NB4 (cell line): ENCODE measurements around the gene TSPAN2.

ENCODE experiments used
- DNase-seq: peaks from one replicate; pipeline ENCODE4 v3.0.0; 2010; ENCODE audit warnings: low read depth
- H3K4me3 ChIP-seq: one replicate; pipeline ENCODE4 v1.5.1; 2011; ENCODE audit warnings: mild to moderate bottlenecking, low read depth, low read length, moderate library complexity
- MAX ChIP-seq: IDR thresholded peaks from 2 replicates; pipeline ENCODE4 v1.6.1; 2011; ENCODE audit warnings: low read depth, low read length
- MYC ChIP-seq: IDR thresholded peaks from 2 replicates; pipeline ENCODE4 v1.6.1; 2011; ENCODE audit warnings: low read depth, low read length
- POLR2A ChIP-seq: IDR thresholded peaks from 2 replicates; pipeline ENCODE4 v1.6.1; 2011; ENCODE audit warnings: mild to moderate bottlenecking; ENCODE audit not compliant: insufficient read length; ENCODE audit errors: extremely low read depth
- TF ChIP-seq, protein P1 (sequence below): IDR thresholded peaks from one replicate; pipeline ENCODE4 v1.5.1; 2012; ENCODE audit warnings: low read depth, low read length

The TSPAN2 gene

GRCh38 chr1:115114308-115114707, 25.0 kb upstream of the TSPAN2 start:
- no peak overlapping the region for H3K4me3 ChIP-seq
- TF ChIP-seq POLR2A (no peak), MAX (no peak), MYC (no peak)
- TF ChIP-seq, protein P1, sequence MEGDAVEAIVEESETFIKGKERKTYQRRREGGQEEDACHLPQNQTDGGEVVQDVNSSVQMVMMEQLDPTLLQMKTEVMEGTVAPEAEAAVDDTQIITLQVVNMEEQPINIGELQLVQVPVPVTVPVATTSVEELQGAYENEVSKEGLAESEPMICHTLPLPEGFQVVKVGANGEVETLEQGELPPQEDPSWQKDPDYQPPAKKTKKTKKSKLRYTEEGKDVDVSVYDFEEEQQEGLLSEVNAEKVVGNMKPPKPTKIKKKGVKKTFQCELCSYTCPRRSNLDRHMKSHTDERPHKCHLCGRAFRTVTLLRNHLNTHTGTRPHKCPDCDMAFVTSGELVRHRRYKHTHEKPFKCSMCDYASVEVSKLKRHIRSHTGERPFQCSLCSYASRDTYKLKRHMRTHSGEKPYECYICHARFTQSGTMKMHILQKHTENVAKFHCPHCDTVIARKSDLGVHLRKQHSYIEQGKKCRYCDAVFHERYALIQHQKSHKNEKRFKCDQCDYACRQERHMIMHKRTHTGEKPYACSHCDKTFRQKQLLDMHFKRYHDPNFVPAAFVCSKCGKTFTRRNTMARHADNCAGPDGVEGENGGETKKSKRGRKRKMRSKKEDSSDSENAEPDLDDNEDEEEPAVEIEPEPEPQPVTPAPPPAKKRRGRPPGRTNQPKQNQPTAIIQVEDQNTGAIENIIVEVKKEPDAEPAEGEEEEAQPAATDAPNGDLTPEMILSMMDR = no peak
- no peak for DNase-seq

DNA sequence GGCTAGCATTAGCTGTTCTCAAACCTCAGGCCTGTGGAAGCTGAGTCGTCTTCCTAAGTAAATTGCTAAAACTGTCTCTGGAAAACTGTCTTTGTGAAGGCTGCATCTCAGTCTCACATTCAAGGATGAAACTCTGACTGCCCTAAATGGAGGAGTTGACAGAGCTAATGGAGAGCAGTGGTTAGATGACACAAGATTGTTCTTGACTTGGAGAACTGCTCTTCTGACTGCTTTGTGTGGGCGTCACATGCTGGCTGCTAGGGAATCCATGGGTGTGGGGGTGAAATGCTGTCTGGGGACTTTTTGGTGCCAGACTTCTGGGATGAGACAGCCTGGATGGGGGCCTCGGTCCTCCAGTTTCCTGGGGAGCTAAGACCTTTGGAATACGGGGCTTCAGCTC, 24.5 kb upstream of the TSPAN2 start:
- no peak overlapping the region for H3K4me3 ChIP-seq
- no peak for TF ChIP-seq POLR2A
- DNase-seq = no peak

DNA sequence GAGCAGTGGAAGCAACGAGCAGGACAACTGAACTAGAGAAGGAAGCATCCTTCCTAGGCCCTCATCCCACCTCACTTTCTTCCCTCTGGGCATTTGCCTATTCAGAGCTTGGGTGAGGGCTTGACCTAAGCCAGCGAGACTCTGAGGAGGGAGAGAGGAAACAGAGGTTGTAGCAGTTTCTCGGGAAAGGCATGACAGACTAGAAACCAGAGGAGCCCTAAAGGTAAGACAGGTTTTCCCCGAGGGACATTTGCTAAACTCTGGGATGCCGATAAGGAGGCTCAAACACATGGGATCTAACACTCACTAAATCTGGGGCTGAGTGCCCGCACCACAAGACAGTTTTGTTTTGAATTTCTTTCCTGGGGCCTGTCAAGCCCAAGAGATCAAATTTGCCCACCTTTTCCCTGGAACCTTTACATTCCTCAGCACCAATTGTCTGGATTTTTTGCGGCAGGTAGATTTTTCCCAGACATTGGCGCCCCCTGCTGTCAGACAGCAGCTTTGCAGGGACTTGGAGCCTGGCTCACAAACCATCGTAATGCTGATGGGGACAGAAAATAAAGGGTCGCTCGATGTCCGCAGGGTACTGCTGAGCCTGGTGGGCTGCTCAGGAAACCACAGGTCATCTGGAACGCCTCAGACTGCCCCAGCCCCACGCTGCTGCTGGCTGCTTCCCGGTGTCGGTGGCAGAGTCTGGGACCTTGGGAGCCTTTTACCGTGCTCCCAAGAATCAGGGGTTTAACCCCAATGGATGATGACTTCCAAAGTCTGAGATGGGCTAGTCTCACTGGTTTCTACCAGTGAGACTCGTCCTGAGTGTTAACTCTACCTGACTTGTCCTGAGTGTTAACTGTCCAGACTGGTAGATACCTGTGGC, 23.4 kb upstream of the TSPAN2 start:
- peak; percentile 47 for DNase-seq
- H3K4me3 ChIP-seq = no peak overlapping the region
- TF ChIP-seq MYC (no peak), MAX (no peak), POLR2A (no peak)
- TF ChIP-seq, protein P1 = peak; percentile 87

DNA sequence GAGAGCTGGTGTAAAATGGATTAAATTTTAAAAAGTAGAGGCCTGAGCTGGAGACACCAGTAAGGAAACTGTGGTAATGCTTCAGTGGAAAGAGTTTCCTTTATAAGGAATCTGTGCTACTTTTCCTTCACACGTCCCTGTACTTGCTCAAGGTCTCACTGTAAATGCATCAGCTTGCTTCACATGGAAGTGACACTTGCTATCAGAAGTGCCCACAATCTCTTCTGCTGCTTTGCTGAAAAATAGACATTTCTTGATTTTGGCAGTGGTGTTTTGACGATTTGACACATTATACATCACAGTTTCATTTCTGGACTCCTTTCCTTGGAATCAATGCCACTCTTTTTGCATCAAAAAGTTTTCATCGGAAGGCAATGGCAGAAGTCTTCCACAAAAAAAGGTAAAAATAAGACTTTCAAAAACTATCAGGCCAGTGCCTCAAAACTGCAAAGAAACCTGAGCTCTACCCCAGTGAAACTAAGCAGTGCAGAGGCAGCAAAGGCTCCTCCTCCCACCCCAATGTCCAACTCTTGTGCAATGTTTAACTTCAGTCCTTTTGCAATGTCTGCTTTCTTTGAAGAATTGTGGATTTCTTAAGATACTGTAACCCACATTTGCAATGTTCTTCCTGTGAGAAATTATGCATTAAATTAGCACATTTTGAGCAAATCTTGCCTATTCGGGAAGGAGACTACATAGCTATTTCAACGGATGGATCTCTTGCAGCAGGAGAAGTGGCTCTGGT, 18.4 kb upstream of the TSPAN2 start:
- DNase-seq = peak; percentile 85
- TF ChIP-seq MAX (no peak), MYC (peak; percentile 46; the same call in 1 of the 2 replicates)
- no peak overlapping the region for H3K4me3 ChIP-seq

GRCh38 chr1:115105831-115106230, 16.5 kb upstream of the TSPAN2 start:
- TF ChIP-seq MYC = no peak
- no peak for TF ChIP-seq POLR2A
- TF ChIP-seq, protein P1 = no peak
- TF ChIP-seq MAX = no peak
- H3K4me3 ChIP-seq = no peak overlapping the region
- peak; percentile 54 for DNase-seq

DNA sequence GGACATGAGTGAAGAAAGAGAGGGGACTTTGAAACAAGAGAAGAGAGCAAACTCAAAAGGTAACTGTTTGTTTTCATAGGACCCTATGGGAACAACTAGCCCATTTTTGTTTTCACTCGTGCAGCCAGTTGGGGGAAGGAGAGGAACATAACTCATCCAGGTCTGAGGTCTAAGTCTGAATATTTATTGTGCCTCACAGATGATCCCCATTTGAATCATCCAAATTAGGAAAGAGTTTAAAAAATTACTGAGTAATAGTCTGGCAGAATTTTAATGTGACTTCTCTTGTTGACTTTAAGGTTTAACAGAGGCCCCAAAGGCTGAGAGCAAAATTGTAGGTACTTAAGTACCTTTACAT, 10.4 kb upstream of the TSPAN2 start:
- no peak for TF ChIP-seq MAX
- no peak for TF ChIP-seq POLR2A
- TF ChIP-seq MYC = no peak
- H3K4me3 ChIP-seq = peak overlapping the region; percentile 70
- no peak for DNase-seq

GRCh38 chr1:115098979-115099692, 9.8 kb upstream of the TSPAN2 start:
- DNase-seq = peak; percentile 79
- TF ChIP-seq MYC = no peak; the same call in 1 of the 2 replicates
- peak; percentile 48; the same call in 1 of the 2 replicates for TF ChIP-seq MAX
- TF ChIP-seq, protein P1 = no peak
- peak; percentile 28 for TF ChIP-seq POLR2A

More at GRCh38 chr1:115098979-115099692, 9.8 kb upstream of the TSPAN2 start:
- H3K4me3 ChIP-seq = peak overlapping the region; percentile 70
